Gastroesophageal sphincter (tissue), 3 donors: ENCODE data around the gene UCP2.

ENCODE experiments used
- CTCF ChIP-seq, 4 experiments: fragments of 200-600 bp in 2 of 4; fragments of 450-650 bp in 2 of 4; sonication (generic) in 1 of 4; IDR thresholded peaks; one replicate each; pipeline ENCODE4 v1.5.1; 2017 to 2019; ENCODE audit warnings: antibody characterized with exemption in 4 of 4, mild to moderate bottlenecking in 2 of 4, moderate library complexity in 2 of 4
- EP300 ChIP-seq: sonication (generic); formaldehyde crosslinking; IDR thresholded peaks from one replicate; pipeline ENCODE4 v1.6.1; 2017; ENCODE audit warnings: antibody characterized with exemption, mild to moderate bottlenecking
- POLR2A ChIP-seq, 2 donors: fragments of 450-650 bp; IDR thresholded peaks; one replicate each; pipeline ENCODE4 v1.6.1; 2017; ENCODE audit warnings: antibody characterized with exemption in 2 of 2, mild to moderate bottlenecking in 2 of 2, moderate library complexity in 1 of 2
- POLR2AphosphoS5 ChIP-seq: sonication (generic); formaldehyde crosslinking; IDR thresholded peaks from one replicate; pipeline ENCODE4 v1.6.1; 2017; ENCODE audit warnings: antibody characterized with exemption

GRCh38 chr11:74019860-74020259 is 37.2 kb upstream of the UCP2 start:
- TF ChIP-seq POLR2A (IDR thresholded peaks at IDR 0.05) (no peak), CTCF (IDR thresholded peaks at IDR 0.05) (no peak), POLR2AphosphoS5 (no peak), EP300 (no peak)
